ENCODE results near the gene DPYSL5. TPM values are rescaled to one million over a fixed set of nuclear protein-coding genes. Genes with fewer than 3 reads are reported as not detected.

DPYSL5 gene
- total RNA-seq, 6 donors from 2014 or later = not detected

GRCh38 chr2:26907416-26907815, 59.5 kb downstream of the DPYSL5 start:
- no peaks in the 10 kb centered on the region for H3K4me1 ChIP-seq
- ATAC-seq (ENCODE audit: low FRiP score in 2 of 2) = peak in 1 of 2 donors; percentile 39
- peaks cover 0 to 4% (median 0%) of the 10 kb centered on the region in 4 donors for H3K27me3 ChIP-seq
- 63 to 65% methylated on average over 7 of the region's 7 CpGs for WGBS, 2 donors
- H3K4me3 ChIP-seq = no peak overlapping the region
- no peaks in the 10 kb centered on the region for H3K9me3 ChIP-seq
- no peak for DNase-seq
- H3K27ac ChIP-seq = no peak overlapping the region
- H3K36me3 ChIP-seq = no peaks in the 10 kb centered on the region
- TF ChIP-seq CTCF (IDR thresholded peaks at IDR 0.05) (no peak), POLR2AphosphoS5 (IDR thresholded peaks at IDR 0.05) (no peak), POLR2A (IDR thresholded peaks at IDR 0.05) (no peak), EP300 (IDR thresholded peaks at IDR 0.05) (no peak)

- Histone ChIP-seq H3K36me3 (no peaks in the 10 kb centered on the region), H3K9me3 (no peaks in the 10 kb centered on the region), H3K4me3 (no peak overlapping the region), H3K27ac (no peak overlapping the region), H3K4me1 (no peaks in the 10 kb centered on the region), H3K27me3 (peaks cover 0 to 4% (median 0%) of the 10 kb centered on the region in 4 donors)
- 93 to 94% methylated on average over 2 of the region's 2 CpGs for WGBS, 2 donors
- DNase-seq (no peak), ATAC-seq (ENCODE audit: low FRiP score in 2 of 2) (no peak)
- TF ChIP-seq POLR2AphosphoS5 (IDR thresholded peaks at IDR 0.05) = no peak
- no peak for TF ChIP-seq EP300 (IDR thresholded peaks at IDR 0.05)
- no peak for TF ChIP-seq POLR2A (IDR thresholded peaks at IDR 0.05)
- no peak for TF ChIP-seq CTCF (IDR thresholded peaks at IDR 0.05)
These were observed 62.2 kb downstream of the DPYSL5 start for GRCh38 chr2:26910176-26910575.

GRCh38 chr2:26911911-26912861, 64.3 kb downstream of the DPYSL5 start:
- Histone ChIP-seq H3K27me3 (peaks cover 0 to 4% (median 0%) of the 10 kb centered on the region in 4 donors), H3K36me3 (no peaks in the 10 kb centered on the region), H3K4me3 (no peak overlapping the region), H3K4me1 (no peaks in the 10 kb centered on the region), H3K27ac (no peak overlapping the region), H3K9me3 (no peaks in the 10 kb centered on the region)
- 45 to 46% methylated on average over 10 to 23 of the region's 23 CpGs for WGBS, 2 donors
- DNase-seq (no peak), ATAC-seq (ENCODE audit: low FRiP score in 2 of 2) (no peak)
- no peak for TF ChIP-seq CTCF (IDR thresholded peaks at IDR 0.05)
- TF ChIP-seq POLR2A (IDR thresholded peaks at IDR 0.05) = no peak
- TF ChIP-seq EP300 (IDR thresholded peaks at IDR 0.05) = no peak
- TF ChIP-seq POLR2AphosphoS5 (IDR thresholded peaks at IDR 0.05) = no peak

GRCh38 chr2:26913606-26913998, 65.7 kb downstream of the DPYSL5 start:
- 61 to 67% methylated on average over 2 of the region's 2 CpGs for WGBS, 2 donors
- Histone ChIP-seq H3K4me1 (no peaks in the 10 kb centered on the region), H3K27ac (no peak overlapping the region), H3K27me3 (peaks cover 0 to 4% (median 0%) of the 10 kb centered on the region in 4 donors), H3K4me3 (no peak overlapping the region), H3K9me3 (no peaks in the 10 kb centered on the region), H3K36me3 (no peaks in the 10 kb centered on the region)
- TF ChIP-seq POLR2A (IDR thresholded peaks at IDR 0.05) (no peak), POLR2AphosphoS5 (IDR thresholded peaks at IDR 0.05) (no peak), EP300 (IDR thresholded peaks at IDR 0.05) (no peak), CTCF (IDR thresholded peaks at IDR 0.05) (no peak)
- DNase-seq = no peak
- peak in 1 of 2 donors; percentile 45 for ATAC-seq (ENCODE audit: low FRiP score in 2 of 2)
